ENCODE data around the gene CAVIN4. TPM values are rescaled to one million over a fixed set of nuclear protein-coding genes. Genes with fewer than 3 reads are reported as not detected.

Gene CAVIN4
- total RNA-seq, 2 donors from 2014 or later: 0.21 to 0.27 TPM

DNA sequence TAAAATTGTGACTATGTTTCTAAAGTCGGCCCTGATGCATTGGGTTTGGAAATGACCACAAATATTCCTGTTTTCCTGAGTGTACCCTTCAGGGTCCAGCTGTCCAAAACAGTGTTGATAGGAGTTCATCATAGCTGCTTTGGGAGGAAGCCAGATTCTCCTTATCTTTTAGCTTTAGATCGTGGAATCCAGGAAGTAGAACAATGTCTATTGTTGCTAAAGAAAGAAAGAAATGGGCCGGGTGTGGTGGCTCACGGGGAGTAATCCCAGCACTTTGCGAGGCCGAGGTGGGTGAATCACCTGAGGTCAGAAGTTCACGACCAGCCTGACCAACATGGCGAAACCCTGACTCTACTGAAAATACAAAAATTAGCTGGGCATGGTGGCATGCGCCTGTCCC lies 9.5 kb downstream of the CAVIN4 start:
- H3K9me3 ChIP-seq: no peaks in the 10 kb centered on the region
- H3K4me1 ChIP-seq (ENCODE audit: control insufficient read depth in 1 of 2, low read depth in 2 of 2): peaks cover 0 to 2% of the 10 kb centered on the region in 2 donors
- ATAC-seq (ENCODE audit: insufficient number of reproducible peaks, low FRiP score, low read depth): no peak
- no peak for DNase-seq (ENCODE audit: low spot score)
- H3K36me3 ChIP-seq: no peaks in the 10 kb centered on the region
- H3K27ac ChIP-seq: no peak overlapping the region
- TF ChIP-seq, protein P1, sequence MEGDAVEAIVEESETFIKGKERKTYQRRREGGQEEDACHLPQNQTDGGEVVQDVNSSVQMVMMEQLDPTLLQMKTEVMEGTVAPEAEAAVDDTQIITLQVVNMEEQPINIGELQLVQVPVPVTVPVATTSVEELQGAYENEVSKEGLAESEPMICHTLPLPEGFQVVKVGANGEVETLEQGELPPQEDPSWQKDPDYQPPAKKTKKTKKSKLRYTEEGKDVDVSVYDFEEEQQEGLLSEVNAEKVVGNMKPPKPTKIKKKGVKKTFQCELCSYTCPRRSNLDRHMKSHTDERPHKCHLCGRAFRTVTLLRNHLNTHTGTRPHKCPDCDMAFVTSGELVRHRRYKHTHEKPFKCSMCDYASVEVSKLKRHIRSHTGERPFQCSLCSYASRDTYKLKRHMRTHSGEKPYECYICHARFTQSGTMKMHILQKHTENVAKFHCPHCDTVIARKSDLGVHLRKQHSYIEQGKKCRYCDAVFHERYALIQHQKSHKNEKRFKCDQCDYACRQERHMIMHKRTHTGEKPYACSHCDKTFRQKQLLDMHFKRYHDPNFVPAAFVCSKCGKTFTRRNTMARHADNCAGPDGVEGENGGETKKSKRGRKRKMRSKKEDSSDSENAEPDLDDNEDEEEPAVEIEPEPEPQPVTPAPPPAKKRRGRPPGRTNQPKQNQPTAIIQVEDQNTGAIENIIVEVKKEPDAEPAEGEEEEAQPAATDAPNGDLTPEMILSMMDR (IDR thresholded peaks at IDR 0.05): no peak
- H3K27me3 ChIP-seq (replicated peaks; ENCODE audit: insufficient read depth): no peaks in the 10 kb centered on the region
- H3K4me3 ChIP-seq: no peak overlapping the region

DNA sequence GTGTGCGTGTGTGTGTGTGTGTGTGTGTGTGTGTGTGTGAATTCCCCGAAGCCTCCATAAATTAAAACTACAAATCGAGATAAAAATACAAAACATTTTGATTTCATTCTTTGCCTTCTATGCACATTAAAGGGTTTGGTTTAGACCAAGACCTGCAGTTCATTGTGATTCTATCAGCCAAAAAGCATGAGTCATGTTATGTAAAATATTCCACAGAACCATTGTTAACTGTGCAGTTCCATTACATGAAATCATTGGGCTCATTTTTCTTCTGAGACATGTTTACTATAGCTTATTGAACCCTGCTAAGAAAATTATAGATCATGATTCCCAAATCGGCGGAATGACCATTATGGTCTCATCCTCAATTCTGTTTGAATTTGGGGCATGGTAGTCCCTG lies 11.7 kb downstream of the CAVIN4 start:
- no peaks in the 10 kb centered on the region for H3K27me3 ChIP-seq (replicated peaks; ENCODE audit: insufficient read depth)
- H3K4me3 ChIP-seq: no peak overlapping the region
- no peaks in the 10 kb centered on the region for H3K4me1 ChIP-seq (ENCODE audit: control insufficient read depth in 1 of 2, low read depth in 2 of 2)
- ATAC-seq (ENCODE audit: insufficient number of reproducible peaks, low FRiP score, low read depth) (no peak), DNase-seq (ENCODE audit: low spot score) (no peak)
- no peaks in the 10 kb centered on the region for H3K36me3 ChIP-seq
- H3K27ac ChIP-seq: no peak overlapping the region
- no peaks in the 10 kb centered on the region for H3K9me3 ChIP-seq
- TF ChIP-seq, protein P1 (IDR thresholded peaks at IDR 0.05): no peak

DNA sequence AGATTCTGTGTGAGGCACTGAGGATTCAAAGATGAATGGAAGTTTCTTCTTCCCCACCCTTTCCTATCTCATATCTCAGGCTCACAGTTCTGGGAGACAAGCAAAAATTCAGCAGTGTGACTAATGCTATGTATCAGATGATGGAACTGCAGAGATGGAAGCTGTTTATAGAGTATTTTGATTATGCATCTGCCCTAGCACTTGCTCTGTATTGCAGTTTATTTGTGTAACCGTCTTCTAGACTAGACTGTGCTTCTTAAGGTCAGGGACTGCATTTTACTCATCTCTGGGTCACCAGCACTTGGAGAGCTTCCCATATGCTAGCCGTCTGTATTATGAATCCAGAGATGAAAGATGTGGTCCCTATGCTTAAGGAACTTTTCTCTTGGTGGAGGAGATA lies 12.6 kb downstream of the CAVIN4 start:
- H3K27ac ChIP-seq: no peak overlapping the region
- TF ChIP-seq, protein P1 (IDR thresholded peaks at IDR 0.05): no peak

DNA sequence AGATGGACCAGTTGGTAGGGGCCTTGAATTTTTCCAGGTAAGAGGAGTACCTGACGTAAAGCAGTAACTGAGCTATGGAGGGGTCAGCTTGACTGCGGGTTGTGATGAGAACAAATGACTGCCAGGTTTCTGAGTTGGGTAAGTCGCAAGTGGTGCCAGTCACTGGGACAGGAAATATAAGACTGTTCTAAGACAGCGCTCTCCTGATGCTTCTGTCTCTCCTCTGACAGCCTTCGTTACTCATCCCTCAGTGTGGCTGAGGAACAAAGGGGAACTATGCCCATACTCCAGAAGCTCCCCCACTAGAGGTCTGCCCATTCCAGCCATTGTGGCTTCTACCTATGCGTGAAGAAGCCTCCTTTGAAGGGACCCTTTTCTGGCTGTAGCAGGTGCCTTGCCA lies 13.3 kb downstream of the CAVIN4 start:
- Histone ChIP-seq H3K4me3 (no peak overlapping the region), H3K36me3 (no peaks in the 10 kb centered on the region), H3K9me3 (no peaks in the 10 kb centered on the region), H3K27me3 (replicated peaks; ENCODE audit: insufficient read depth) (no peaks in the 10 kb centered on the region), H3K27ac (no peak overlapping the region), H3K4me1 (ENCODE audit: control insufficient read depth in 1 of 2, low read depth in 2 of 2) (no peaks in the 10 kb centered on the region)
- no peak for DNase-seq (ENCODE audit: low spot score)
- TF ChIP-seq, protein P1 (IDR thresholded peaks at IDR 0.05): no peak
- no peak for ATAC-seq (ENCODE audit: insufficient number of reproducible peaks, low FRiP score, low read depth)

More for the DNA sequence above, 12.6 kb downstream of the CAVIN4 start:
- no peak for DNase-seq (ENCODE audit: low spot score)
- Histone ChIP-seq H3K9me3 (no peaks in the 10 kb centered on the region), H3K4me1 (ENCODE audit: control insufficient read depth in 1 of 2, low read depth in 2 of 2) (no peaks in the 10 kb centered on the region), H3K36me3 (no peaks in the 10 kb centered on the region), H3K4me3 (no peak overlapping the region), H3K27me3 (replicated peaks; ENCODE audit: insufficient read depth) (no peaks in the 10 kb centered on the region)
- no peak for ATAC-seq (ENCODE audit: insufficient number of reproducible peaks, low FRiP score, low read depth)

DNA sequence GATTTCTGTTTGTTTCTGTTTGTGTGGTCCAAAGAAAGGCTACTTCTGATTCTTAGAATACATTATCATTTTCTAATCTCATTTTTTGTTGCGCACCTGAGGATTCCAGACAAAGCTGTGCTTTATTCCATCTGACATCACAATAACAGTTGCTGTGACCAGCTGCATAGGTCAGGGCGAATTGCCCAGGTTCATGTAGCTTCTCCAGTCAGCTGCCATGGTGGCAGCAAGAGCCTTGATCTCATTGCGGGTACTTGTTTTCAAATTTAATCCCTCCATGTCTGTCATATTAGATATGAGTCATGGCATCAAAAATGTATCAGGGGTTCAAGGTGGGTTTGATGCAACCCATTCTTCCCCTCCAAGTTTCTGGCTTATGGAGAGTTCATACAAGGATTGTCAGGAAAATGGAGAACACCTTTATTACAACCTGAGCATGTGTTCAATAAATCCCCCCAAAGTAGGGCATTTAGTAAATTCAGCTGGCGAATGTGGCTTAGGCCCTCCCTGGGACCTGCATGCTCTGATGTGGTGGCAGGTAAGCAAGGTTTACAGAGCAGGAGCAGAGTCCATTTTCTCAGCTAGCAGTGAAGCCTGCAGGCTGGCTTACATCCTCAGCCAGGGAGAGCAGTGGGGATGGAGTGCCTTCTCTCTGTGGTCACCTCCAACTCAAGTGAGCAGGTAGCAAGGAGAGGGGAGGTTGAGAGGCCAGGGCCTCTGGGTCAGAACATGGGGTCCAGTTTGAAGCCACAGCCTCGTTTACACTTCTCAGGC lies 13.9 kb downstream of the CAVIN4 start:
- no peak for DNase-seq (ENCODE audit: low spot score)
- no peaks in the 10 kb centered on the region for H3K4me1 ChIP-seq (ENCODE audit: control insufficient read depth in 1 of 2, low read depth in 2 of 2)
- H3K27me3 ChIP-seq (replicated peaks; ENCODE audit: insufficient read depth): no peaks in the 10 kb centered on the region

More for the DNA sequence above, 13.9 kb downstream of the CAVIN4 start:
- no peak for ATAC-seq (ENCODE audit: insufficient number of reproducible peaks, low FRiP score, low read depth)
- H3K27ac ChIP-seq: no peak overlapping the region
- H3K4me3 ChIP-seq: no peak overlapping the region
- H3K36me3 ChIP-seq: no peaks in the 10 kb centered on the region
- TF ChIP-seq, protein P1 (IDR thresholded peaks at IDR 0.05): no peak
- H3K9me3 ChIP-seq: no peaks in the 10 kb centered on the region
